DMS53 treated with DMSO at 0.1 percent for 48 hours (cell line): ENCODE measurements around the gene COL9A2.

ENCODE experiments used
- DNase-seq: peaks from one replicate; lab custom pipeline; 2025; ENCODE audit not compliant: unreplicated experiment; lab: John Stamatoyannopoulos, UW

Gene COL9A2

DNA sequence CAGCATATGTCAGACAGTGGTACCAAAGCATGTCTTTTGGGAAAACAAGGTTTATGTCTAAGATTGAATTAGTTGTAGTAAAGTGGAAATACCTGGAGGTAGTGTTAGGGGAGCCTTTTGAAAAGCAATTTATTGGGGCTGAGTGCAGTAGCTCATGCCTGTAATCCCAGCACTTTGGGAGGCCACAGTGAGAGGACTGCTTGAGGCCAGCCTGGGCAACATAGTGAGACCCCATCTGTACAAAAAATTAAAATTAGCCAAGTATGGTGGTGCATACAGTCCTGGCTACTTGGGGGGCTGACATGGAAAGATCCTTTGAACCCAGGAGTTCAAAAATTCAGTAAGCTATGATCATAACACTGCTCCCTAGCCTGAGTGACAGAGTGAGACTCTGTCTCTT lies 51.8 kb downstream of the COL9A2 start:
- DNase-seq, result no peak

DNA sequence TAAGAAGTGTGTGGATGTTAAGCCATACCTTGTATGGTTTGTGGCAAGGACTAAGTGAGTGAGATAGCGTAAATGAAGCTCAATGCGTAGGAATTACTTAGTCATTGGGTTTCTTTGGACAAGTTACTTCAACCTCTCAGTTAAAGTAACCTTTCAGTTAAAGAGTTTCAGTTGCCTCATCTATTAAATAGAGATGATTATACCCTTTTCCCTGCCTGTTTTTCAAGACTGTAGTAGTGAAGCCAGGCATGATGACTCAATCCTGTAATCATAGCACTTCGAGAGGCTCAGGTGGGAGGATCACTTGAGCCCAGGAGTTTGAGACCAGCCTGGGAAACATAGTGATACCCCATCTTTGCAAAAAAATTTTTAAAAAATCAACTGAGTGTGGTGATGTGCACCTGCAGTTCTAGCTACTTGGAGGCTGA lies 52.7 kb downstream of the COL9A2 start:
- no peak for DNase-seq

DNA sequence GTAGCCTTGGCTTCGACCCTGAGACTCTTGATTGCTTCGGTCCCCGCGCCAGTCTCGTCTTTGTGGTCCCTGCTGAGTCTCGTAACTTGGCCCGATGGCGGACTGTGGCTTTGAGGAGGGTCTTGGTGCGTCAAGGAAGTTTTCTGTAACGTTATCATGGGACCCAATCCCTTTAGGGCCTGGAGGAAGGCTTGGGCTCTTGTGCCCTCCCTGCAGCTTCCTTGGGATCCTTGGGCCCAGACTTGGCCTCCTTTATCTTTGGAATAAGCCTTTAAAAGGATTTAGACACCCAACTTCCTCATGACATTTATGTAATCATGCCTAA lies 58.7 kb downstream of the COL9A2 start:
- no peak for DNase-seq

DNA sequence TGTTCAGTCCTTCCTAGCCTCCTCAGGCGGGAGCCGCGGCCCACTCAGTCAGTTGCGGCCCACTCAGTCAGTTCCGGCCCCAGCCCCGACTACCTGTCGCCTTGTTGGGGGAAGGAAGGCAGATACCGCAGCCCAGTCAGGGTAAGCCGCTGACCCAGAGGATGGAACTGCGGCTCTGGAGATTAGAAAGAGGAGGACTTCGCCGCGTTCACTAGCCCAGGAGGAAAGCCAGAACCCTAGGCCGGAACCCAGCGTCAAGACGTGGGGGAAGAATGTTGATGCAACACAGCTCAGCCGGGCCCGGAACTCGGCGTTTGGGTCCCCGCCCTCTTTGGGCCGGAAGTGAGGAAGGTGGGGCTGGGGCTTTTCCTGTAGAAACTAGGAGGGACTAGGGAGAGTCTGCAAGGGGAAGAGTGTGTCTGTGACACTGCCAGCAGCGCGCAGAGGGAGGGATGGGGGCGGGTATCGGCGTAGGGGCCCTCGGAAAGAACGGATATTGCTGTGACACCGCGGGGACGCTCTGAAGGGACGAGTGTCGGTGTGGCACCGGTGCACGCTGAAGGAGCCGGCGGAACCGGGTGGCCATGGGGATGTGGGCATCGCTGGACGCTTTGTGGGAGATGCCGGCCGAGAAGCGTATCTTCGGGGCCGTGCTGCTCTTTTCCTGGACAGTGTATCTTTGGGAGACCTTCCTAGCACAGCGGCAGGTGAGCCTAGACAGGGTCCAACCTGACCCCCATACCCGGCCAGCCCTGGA lies 59.2 kb downstream of the COL9A2 start, which contains the start of gene ZMPSTE24:
Gene ZMPSTE24, plus strand, starts transcription at position 549 of the 757 bp plus-strand sequence. Its CDS starts 36 bp downstream, at position 585.
- peak; percentile 91 for DNase-seq

DNA sequence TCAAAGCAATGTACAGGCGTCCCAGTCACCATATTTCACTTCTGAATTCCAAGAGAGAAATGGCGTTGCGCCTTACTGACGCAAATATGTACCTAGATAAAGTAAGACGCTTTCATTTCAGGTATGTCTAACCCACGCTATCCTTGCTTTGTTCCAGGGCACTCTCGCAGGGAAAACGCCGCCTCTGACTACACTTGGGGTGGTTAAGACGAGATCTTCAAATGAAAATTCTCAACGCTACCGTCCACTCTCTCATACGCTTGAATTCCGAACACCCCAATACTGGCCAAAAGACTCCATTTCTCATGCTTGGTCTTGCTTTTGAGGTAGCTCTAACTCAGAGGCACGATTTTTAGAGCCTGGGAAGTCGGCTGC lies 59.8 kb downstream of the COL9A2 start:
- DNase-seq, result peak; percentile 59

DNA sequence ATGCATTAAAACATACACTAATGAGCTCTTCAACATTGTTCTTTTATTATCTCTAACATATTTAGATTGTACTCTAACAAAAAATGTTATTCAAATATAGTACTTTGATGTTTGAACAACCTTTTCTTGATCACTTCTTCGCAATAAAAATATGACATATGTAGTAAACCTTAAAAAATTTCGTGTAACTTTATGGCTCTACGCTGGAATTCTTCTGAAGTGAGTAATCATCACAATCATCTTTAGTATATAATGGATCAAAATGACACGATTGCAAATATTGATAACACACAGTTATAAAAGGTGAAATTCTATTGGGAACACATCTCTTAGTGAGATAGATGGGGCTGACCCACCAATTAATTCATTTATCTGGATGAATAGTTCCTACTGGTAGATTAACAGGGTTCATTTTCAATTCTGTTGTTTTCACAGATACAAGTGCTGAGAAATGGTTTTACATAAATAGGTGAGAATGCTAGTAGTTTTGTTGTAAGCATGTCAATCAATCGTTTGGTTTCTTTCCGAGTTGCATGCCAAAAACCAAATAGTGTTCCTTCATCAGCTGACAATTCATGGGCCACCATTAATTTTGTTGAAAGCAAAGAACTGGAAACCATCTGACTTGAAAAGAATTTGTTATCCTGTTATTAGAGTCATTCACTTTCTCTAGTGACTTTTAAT lies 60.5 kb downstream of the COL9A2 start:
- no peak for DNase-seq

DNA sequence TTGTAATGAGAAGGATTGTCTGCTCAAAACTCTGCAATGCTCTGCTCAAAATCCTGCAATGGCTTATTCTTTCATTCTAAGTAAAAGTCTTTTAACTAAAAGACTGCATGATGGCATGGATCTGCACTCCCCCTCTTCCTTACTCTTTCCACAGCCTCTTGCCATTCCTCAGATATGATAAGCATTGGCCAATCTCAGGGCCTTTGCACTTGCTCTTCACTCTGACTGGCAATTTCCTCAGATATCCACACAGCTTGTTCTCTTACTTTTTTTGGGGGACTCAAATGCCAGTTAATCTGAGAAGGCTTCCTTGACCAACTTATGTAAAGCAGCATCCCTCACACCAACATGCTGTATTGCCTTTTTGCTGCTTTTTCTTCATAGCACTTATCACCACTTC lies 61.9 kb downstream of the COL9A2 start:
- DNase-seq, result no peak

DNA sequence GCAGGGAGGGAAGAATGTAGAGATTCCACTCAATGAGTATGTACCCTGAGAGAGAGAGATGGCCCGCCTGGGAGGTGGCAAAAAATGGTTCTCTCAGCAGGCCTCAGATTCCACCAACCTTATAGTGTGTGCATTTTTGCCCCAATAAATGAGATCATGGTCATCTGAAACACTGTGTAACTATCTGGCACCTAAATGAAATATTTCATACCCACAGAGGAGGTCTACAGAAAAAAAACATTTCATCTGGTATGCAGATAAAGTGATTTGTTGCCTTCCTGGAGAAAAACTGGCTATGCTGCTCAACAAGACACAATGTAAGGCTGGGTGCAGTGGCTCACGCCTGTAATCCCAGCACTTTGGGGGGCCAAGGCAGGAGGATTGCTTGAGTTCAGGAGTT lies 64.5 kb downstream of the COL9A2 start:
- no peak for DNase-seq

DNA sequence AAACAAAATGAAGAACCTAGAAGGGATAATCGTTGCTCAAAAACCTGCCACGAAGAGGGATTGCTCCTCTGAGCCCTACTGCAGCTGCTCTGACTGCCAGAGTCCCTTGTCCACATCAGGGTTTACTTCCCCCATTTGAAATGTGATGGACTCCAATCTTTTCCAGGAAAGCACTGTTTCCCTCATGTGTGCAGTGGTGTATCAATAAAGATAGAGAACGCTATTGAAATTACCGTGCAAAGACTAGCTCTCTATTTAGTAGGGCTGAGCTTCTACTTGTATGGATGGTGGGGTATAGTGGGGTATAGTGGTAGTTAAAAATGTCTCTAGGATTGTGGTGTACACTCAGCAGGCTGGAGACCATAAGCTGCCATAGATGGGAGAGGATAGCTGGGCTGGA lies 65.6 kb downstream of the COL9A2 start:
- no peak for DNase-seq
